Activated naive CD8-positive, alpha-beta T cell treated with anti-CD3 and anti-CD28 coated beads, Interleukin-2, amount 50 U/mL, for 24 hours (primary cell): ENCODE results near the gene KCNN2.
A peak's percentile ranks its signal among the peaks of the same experiment; 100 is the strongest.
"Not testable (repeated sequence)": the region's sequence is repeated elsewhere in the genome, so short reads cannot be mapped to it uniquely, and the experiment has no call there.

Experiments
- ATAC-seq: fragments of 150-1000 bp; cut with Tn5 transposase; one replicate; pipeline ENCODE4 v1.10.0; 2021
- DNase-seq: peaks from one replicate; pipeline ENCODE4 v3.0.0; 2021
- H3K27ac Mint-ChIP-seq: one replicate; pipeline ENCODE4 v1.8.0; 2021; ENCODE audit warnings: mild to moderate bottlenecking, mixed read lengths
- H3K27me3 Mint-ChIP-seq: one replicate; pipeline ENCODE4 v1.8.0; 2021; ENCODE audit warnings: mixed read lengths
- H3K36me3 Mint-ChIP-seq: one replicate; pipeline ENCODE4 v1.8.0; 2021; ENCODE audit warnings: low read depth, mixed read lengths
- H3K4me1 Mint-ChIP-seq: one replicate; pipeline ENCODE4 v1.8.0; 2021; ENCODE audit warnings: mixed read lengths
- H3K4me3 Mint-ChIP-seq: one replicate; pipeline ENCODE4 v1.8.0; 2021; ENCODE audit warnings: mild to moderate bottlenecking, moderate library complexity, mixed read lengths
- H3K9me3 Mint-ChIP-seq: one replicate; pipeline ENCODE4 v1.8.0; 2021; ENCODE audit warnings: mixed read lengths

KCNN2 gene

GRCh38 chr5:114427204-114427603, 65.3 kb downstream of the KCNN2 start:
- H3K4me3 Mint-ChIP-seq: no peak overlapping the region
- DNase-seq (no peak), ATAC-seq (no peak)
- no peaks in the 10 kb centered on the region for H3K4me1 Mint-ChIP-seq
- H3K36me3 Mint-ChIP-seq: no peaks in the 10 kb centered on the region
- peaks cover 2% of the 10 kb centered on the region for H3K27me3 Mint-ChIP-seq
- no peak overlapping the region for H3K27ac Mint-ChIP-seq
- H3K9me3 Mint-ChIP-seq: no peaks in the 10 kb centered on the region

GRCh38 chr5:114430532-114430931, 68.7 kb downstream of the KCNN2 start:
- Mint-ChIP-seq H3K36me3 (no peaks in the 10 kb centered on the region), H3K9me3 (no peaks in the 10 kb centered on the region), H3K4me3 (no peak overlapping the region), H3K4me1 (no peaks in the 10 kb centered on the region), H3K27me3 (peaks cover 4% of the 10 kb centered on the region), H3K27ac (no peak overlapping the region)
- no peak for ATAC-seq
- no peak for DNase-seq

- not testable (repeated sequence) for DNase-seq, ATAC-seq, H3K9me3 Mint-ChIP-seq, H3K27me3 Mint-ChIP-seq, H3K4me1 Mint-ChIP-seq, H3K4me3 Mint-ChIP-seq, H3K27ac Mint-ChIP-seq, H3K36me3 Mint-ChIP-seq
These were observed 70.8 kb downstream of the KCNN2 start for GRCh38 chr5:114432684-114433083.

GRCh38 chr5:114434396-114435219, 72.7 kb downstream of the KCNN2 start:
- H3K36me3 Mint-ChIP-seq: no peaks in the 10 kb centered on the region
- H3K9me3 Mint-ChIP-seq: no peaks in the 10 kb centered on the region
- DNase-seq (no peak), ATAC-seq (no peak)
- no peak overlapping the region for H3K27ac Mint-ChIP-seq
- H3K4me3 Mint-ChIP-seq: no peak overlapping the region
- H3K27me3 Mint-ChIP-seq: peaks cover 4% of the 10 kb centered on the region
- no peaks in the 10 kb centered on the region for H3K4me1 Mint-ChIP-seq

GRCh38 chr5:114435220-114435481, 73.3 kb downstream of the KCNN2 start:
- ATAC-seq (no peak), DNase-seq (no peak)
- Mint-ChIP-seq H3K4me3 (no peak overlapping the region), H3K36me3 (no peaks in the 10 kb centered on the region), H3K27ac (no peak overlapping the region), H3K27me3 (peaks cover 4% of the 10 kb centered on the region), H3K9me3 (no peaks in the 10 kb centered on the region), H3K4me1 (no peaks in the 10 kb centered on the region)

GRCh38 chr5:114435885-114436299, 74.0 kb downstream of the KCNN2 start:
- H3K36me3 Mint-ChIP-seq: no peaks in the 10 kb centered on the region
- ATAC-seq (no peak), DNase-seq (no peak)
- H3K4me3 Mint-ChIP-seq: no peak overlapping the region
- H3K9me3 Mint-ChIP-seq: no peaks in the 10 kb centered on the region
- H3K27ac Mint-ChIP-seq: no peak overlapping the region
- no peaks in the 10 kb centered on the region for H3K4me1 Mint-ChIP-seq
- peaks cover 4% of the 10 kb centered on the region for H3K27me3 Mint-ChIP-seq

GRCh38 chr5:114437936-114438335, 76.1 kb downstream of the KCNN2 start:
- Mint-ChIP-seq H3K27me3 (peaks cover 5% of the 10 kb centered on the region), H3K4me3 (no peak overlapping the region), H3K4me1 (no peaks in the 10 kb centered on the region), H3K36me3 (no peaks in the 10 kb centered on the region), H3K27ac (no peak overlapping the region), H3K9me3 (no peaks in the 10 kb centered on the region)
- no peak for ATAC-seq
- DNase-seq: no peak

- DNase-seq (no peak), ATAC-seq (no peak)
- peaks cover 5% of the 10 kb centered on the region for H3K27me3 Mint-ChIP-seq
- no peaks in the 10 kb centered on the region for H3K9me3 Mint-ChIP-seq
- no peaks in the 10 kb centered on the region for H3K36me3 Mint-ChIP-seq
- H3K4me1 Mint-ChIP-seq: no peaks in the 10 kb centered on the region
- H3K4me3 Mint-ChIP-seq: no peak overlapping the region
- no peak overlapping the region for H3K27ac Mint-ChIP-seq
These were observed 76.6 kb downstream of the KCNN2 start for GRCh38 chr5:114438471-114438870.

GRCh38 chr5:114447084-114447773, 85.4 kb downstream of the KCNN2 start:
- ATAC-seq (no peak), DNase-seq (no peak)
- Mint-ChIP-seq H3K27ac (no peak overlapping the region), H3K27me3 (peaks cover 15% of the 10 kb centered on the region), H3K36me3 (no peaks in the 10 kb centered on the region), H3K4me1 (peaks cover 6% of the 10 kb centered on the region), H3K9me3 (no peaks in the 10 kb centered on the region), H3K4me3 (no peak overlapping the region)

- H3K4me3 Mint-ChIP-seq: no peak overlapping the region
- no peak for DNase-seq
- no peaks in the 10 kb centered on the region for H3K36me3 Mint-ChIP-seq
- peaks cover 12% of the 10 kb centered on the region for H3K27me3 Mint-ChIP-seq
- peaks cover 6% of the 10 kb centered on the region for H3K4me1 Mint-ChIP-seq
- no peak for ATAC-seq
- H3K9me3 Mint-ChIP-seq: no peaks in the 10 kb centered on the region
- no peak overlapping the region for H3K27ac Mint-ChIP-seq
These were observed 86.6 kb downstream of the KCNN2 start for GRCh38 chr5:114448481-114448880.

GRCh38 chr5:114449860-114450421, 88.1 kb downstream of the KCNN2 start:
- no peaks in the 10 kb centered on the region for H3K36me3 Mint-ChIP-seq
- H3K27me3 Mint-ChIP-seq: peaks cover 12% of the 10 kb centered on the region
- H3K9me3 Mint-ChIP-seq: no peaks in the 10 kb centered on the region
- peaks cover 6% of the 10 kb centered on the region for H3K4me1 Mint-ChIP-seq
- H3K27ac Mint-ChIP-seq: no peak overlapping the region
- DNase-seq: peak; percentile 59
- H3K4me3 Mint-ChIP-seq: no peak overlapping the region
- ATAC-seq: peak; percentile 98

GRCh38 chr5:114450437-114450836, 88.6 kb downstream of the KCNN2 start:
- H3K9me3 Mint-ChIP-seq: no peaks in the 10 kb centered on the region
- H3K36me3 Mint-ChIP-seq: no peaks in the 10 kb centered on the region
- H3K27me3 Mint-ChIP-seq: peaks cover 12% of the 10 kb centered on the region
- H3K4me3 Mint-ChIP-seq: no peak overlapping the region
- peaks cover 6% of the 10 kb centered on the region for H3K4me1 Mint-ChIP-seq
- ATAC-seq: no peak
- no peak overlapping the region for H3K27ac Mint-ChIP-seq
- no peak for DNase-seq

GRCh38 chr5:114458726-114459125, 96.9 kb downstream of the KCNN2 start:
- ATAC-seq: no peak
- Mint-ChIP-seq H3K9me3 (no peaks in the 10 kb centered on the region), H3K4me1 (no peaks in the 10 kb centered on the region), H3K4me3 (no peak overlapping the region), H3K27ac (no peak overlapping the region), H3K27me3 (no peaks in the 10 kb centered on the region), H3K36me3 (no peaks in the 10 kb centered on the region)
- DNase-seq: no peak

GRCh38 chr5:114467171-114467570, 105.3 kb downstream of the KCNN2 start:
- no peaks in the 10 kb centered on the region for H3K36me3 Mint-ChIP-seq
- no peak overlapping the region for H3K27ac Mint-ChIP-seq
- no peaks in the 10 kb centered on the region for H3K4me1 Mint-ChIP-seq
- no peaks in the 10 kb centered on the region for H3K27me3 Mint-ChIP-seq
- ATAC-seq: no peak
- no peak for DNase-seq
- H3K9me3 Mint-ChIP-seq: no peaks in the 10 kb centered on the region
- no peak overlapping the region for H3K4me3 Mint-ChIP-seq

GRCh38 chr5:114467729-114468128, 105.9 kb downstream of the KCNN2 start:
- H3K4me1 Mint-ChIP-seq: no peaks in the 10 kb centered on the region
- DNase-seq: no peak
- ATAC-seq: no peak
- no peak overlapping the region for H3K4me3 Mint-ChIP-seq
- H3K27me3 Mint-ChIP-seq: no peaks in the 10 kb centered on the region
- H3K9me3 Mint-ChIP-seq: no peaks in the 10 kb centered on the region
- H3K27ac Mint-ChIP-seq: no peak overlapping the region
- H3K36me3 Mint-ChIP-seq: no peaks in the 10 kb centered on the region
